ENCODE results near the gene DSTYK.
A peak's percentile ranks its signal among the peaks of the same experiment; 100 is the strongest.

Gene DSTYK

GRCh38 chr1:205188098-205188497 is 23.4 kb downstream of the DSTYK start:
- no peaks in the 10 kb centered on the region for H3K27me3 ChIP-seq (replicated peaks; ENCODE audit: insufficient read depth, low read length)
- no peak overlapping the region for H3K4me3 ChIP-seq (ENCODE audit: low read length)
- no peaks in the 10 kb centered on the region for H3K9me2 ChIP-seq (replicated peaks; ENCODE audit: insufficient read depth, low read length)
- peaks cover 48% of the 10 kb centered on the region for H3K79me2 ChIP-seq (ENCODE audit: low read length)
- TF ChIP-seq EZH2 (optimal IDR thresholded peaks at IDR 0.05; ENCODE audit: low read depth, low read length) (no peak), EZH2phosphoT487 (IDR thresholded peaks at IDR 0.05; ENCODE audit: low read length) (no peak)
- H3F3A ChIP-seq (ENCODE audit: insufficient read depth, low read length), result no peaks in the 10 kb centered on the region
- no peaks in the 10 kb centered on the region for H4K20me1 ChIP-seq (ENCODE audit: insufficient read depth, low read length)
- H3K9ac ChIP-seq (ENCODE audit: low read length), result no peak overlapping the region
- H3K4me1 ChIP-seq (ENCODE audit: low read length), result peaks cover 7% of the 10 kb centered on the region
- no peaks in the 10 kb centered on the region for H3K36me3 ChIP-seq (replicated peaks; ENCODE audit: insufficient read depth, low read length)
- no peak overlapping the region for H3K4me2 ChIP-seq (ENCODE audit: low read depth, low read length)
- H3K9me3 ChIP-seq (replicated peaks; ENCODE audit: insufficient read depth, low read length), result no peaks in the 10 kb centered on the region
- H2AFZ ChIP-seq (ENCODE audit: low read length), result no peak overlapping the region
- DNase-seq, result no peak
- H3K27ac ChIP-seq (ENCODE audit: low read length), result no peak overlapping the region

- Histone ChIP-seq H4K20me1 (ENCODE audit: insufficient read depth, low read length) (no peaks in the 10 kb centered on the region), H3F3A (ENCODE audit: insufficient read depth, low read length) (no peaks in the 10 kb centered on the region), H3K4me2 (ENCODE audit: low read depth, low read length) (no peak overlapping the region), H3K79me2 (ENCODE audit: low read length) (peaks cover 41% of the 10 kb centered on the region), H3K36me3 (replicated peaks; ENCODE audit: insufficient read depth, low read length) (no peaks in the 10 kb centered on the region), H3K9me2 (replicated peaks; ENCODE audit: insufficient read depth, low read length) (no peaks in the 10 kb centered on the region), H3K4me1 (ENCODE audit: low read length) (peaks cover 7% of the 10 kb centered on the region), H2AFZ (ENCODE audit: low read length) (no peak overlapping the region), H3K9ac (ENCODE audit: low read length) (no peak overlapping the region), H3K9me3 (replicated peaks; ENCODE audit: insufficient read depth, low read length) (no peaks in the 10 kb centered on the region), H3K27me3 (replicated peaks; ENCODE audit: insufficient read depth, low read length) (no peaks in the 10 kb centered on the region), H3K27ac (ENCODE audit: low read length) (no peak overlapping the region), H3K4me3 (ENCODE audit: low read length) (no peak overlapping the region)
- no peak for DNase-seq
- TF ChIP-seq EZH2phosphoT487 (IDR thresholded peaks at IDR 0.05; ENCODE audit: low read length) (no peak), EZH2 (optimal IDR thresholded peaks at IDR 0.05; ENCODE audit: low read depth, low read length) (no peak), CTCF (IDR thresholded peaks at IDR 0.05; ENCODE audit: low read length) (no peak)
These were observed 24.1 kb downstream of the DSTYK start for GRCh38 chr1:205187420-205187819.

GRCh38 chr1:205186191-205186590 is 25.3 kb downstream of the DSTYK start:
- Histone ChIP-seq H3K27me3 (replicated peaks; ENCODE audit: insufficient read depth, low read length) (no peaks in the 10 kb centered on the region), H3K9me2 (replicated peaks; ENCODE audit: insufficient read depth, low read length) (no peaks in the 10 kb centered on the region), H4K20me1 (ENCODE audit: insufficient read depth, low read length) (no peaks in the 10 kb centered on the region), H3K4me2 (ENCODE audit: low read depth, low read length) (no peak overlapping the region), H3F3A (ENCODE audit: insufficient read depth, low read length) (no peaks in the 10 kb centered on the region), H3K27ac (ENCODE audit: low read length) (no peak overlapping the region), H3K9ac (ENCODE audit: low read length) (no peak overlapping the region), H3K79me2 (ENCODE audit: low read length) (peaks cover 40% of the 10 kb centered on the region), H3K4me1 (ENCODE audit: low read length) (peaks cover 7% of the 10 kb centered on the region), H3K36me3 (replicated peaks; ENCODE audit: insufficient read depth, low read length) (no peaks in the 10 kb centered on the region), H2AFZ (ENCODE audit: low read length) (no peak overlapping the region), H3K9me3 (replicated peaks; ENCODE audit: insufficient read depth, low read length) (no peaks in the 10 kb centered on the region), H3K4me3 (ENCODE audit: low read length) (no peak overlapping the region)
- TF ChIP-seq EZH2 (optimal IDR thresholded peaks at IDR 0.05; ENCODE audit: low read depth, low read length), result no peak
- TF ChIP-seq EZH2phosphoT487 (IDR thresholded peaks at IDR 0.05; ENCODE audit: low read length), result no peak
- no peak for TF ChIP-seq CTCF (IDR thresholded peaks at IDR 0.05; ENCODE audit: low read length)
- peak; percentile 6 for DNase-seq

GRCh38 chr1:205183676-205184335 is 27.7 kb downstream of the DSTYK start:
- no peaks in the 10 kb centered on the region for H4K20me1 ChIP-seq (ENCODE audit: insufficient read depth, low read length)
- peaks cover 7% of the 10 kb centered on the region for H3K4me1 ChIP-seq (ENCODE audit: low read length)
- H3K79me2 ChIP-seq (ENCODE audit: low read length), result peaks cover 19% of the 10 kb centered on the region
- no peak for TF ChIP-seq EZH2phosphoT487 (IDR thresholded peaks at IDR 0.05; ENCODE audit: low read length)
- TF ChIP-seq EZH2 (optimal IDR thresholded peaks at IDR 0.05; ENCODE audit: low read depth, low read length), result no peak
- no peak for TF ChIP-seq CTCF (IDR thresholded peaks at IDR 0.05; ENCODE audit: low read length)
- no peaks in the 10 kb centered on the region for H3K9me3 ChIP-seq (replicated peaks; ENCODE audit: insufficient read depth, low read length)
- no peak overlapping the region for H3K9ac ChIP-seq (ENCODE audit: low read length)
- no peaks in the 10 kb centered on the region for H3K36me3 ChIP-seq (replicated peaks; ENCODE audit: insufficient read depth, low read length)
- no peak overlapping the region for H3K27ac ChIP-seq (ENCODE audit: low read length)
- H3K27me3 ChIP-seq (replicated peaks; ENCODE audit: insufficient read depth, low read length), result no peaks in the 10 kb centered on the region
- H2AFZ ChIP-seq (ENCODE audit: low read length), result no peak overlapping the region
- H3K9me2 ChIP-seq (replicated peaks; ENCODE audit: insufficient read depth, low read length), result no peaks in the 10 kb centered on the region
- H3K4me3 ChIP-seq (ENCODE audit: low read length), result no peak overlapping the region
- no peak for DNase-seq
- no peaks in the 10 kb centered on the region for H3F3A ChIP-seq (ENCODE audit: insufficient read depth, low read length)
- H3K4me2 ChIP-seq (ENCODE audit: low read depth, low read length), result no peak overlapping the region

Measured in MM.1S (cell line).